ENCODE results near the gene PELO. TPM values are rescaled to one million over a fixed set of nuclear protein-coding genes. Genes with fewer than 3 reads are reported as not detected.

PELO gene
- total and polyA plus RNA-seq, 9 of the 15 experiments (the other 6 are each of a cell fraction or from before 2014, with no cell fraction given) = 5.8 to 14.6 (median 9.6) TPM

DNA sequence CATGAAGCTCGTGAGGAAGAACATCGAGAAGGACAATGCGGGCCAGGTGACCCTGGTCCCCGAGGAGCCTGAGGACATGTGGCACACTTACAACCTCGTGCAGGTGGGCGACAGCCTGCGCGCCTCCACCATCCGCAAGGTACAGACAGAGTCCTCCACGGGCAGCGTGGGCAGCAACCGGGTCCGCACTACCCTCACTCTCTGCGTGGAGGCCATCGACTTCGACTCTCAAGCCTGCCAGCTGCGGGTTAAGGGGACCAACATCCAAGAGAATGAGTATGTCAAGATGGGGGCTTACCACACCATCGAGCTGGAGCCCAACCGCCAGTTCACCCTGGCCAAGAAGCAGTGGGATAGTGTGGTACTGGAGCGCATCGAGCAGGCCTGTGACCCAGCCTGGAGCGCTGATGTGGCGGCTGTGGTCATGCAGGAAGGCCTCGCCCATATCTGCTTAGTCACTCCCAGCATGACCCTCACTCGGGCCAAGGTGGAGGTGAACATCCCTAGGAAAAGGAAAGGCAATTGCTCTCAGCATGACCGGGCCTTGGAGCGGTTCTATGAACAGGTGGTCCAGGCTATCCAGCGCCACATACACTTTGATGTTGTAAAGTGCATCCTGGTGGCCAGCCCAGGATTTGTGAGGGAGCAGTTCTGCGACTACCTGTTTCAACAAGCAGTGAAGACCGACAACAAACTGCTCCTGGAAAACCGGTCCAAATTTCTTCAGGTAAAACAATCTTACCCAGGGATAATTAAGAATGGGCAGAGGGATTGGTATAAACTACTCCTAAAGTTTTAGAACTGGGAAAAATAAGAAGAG, 12.9 kb downstream of the PELO start (continued):
- TF ChIP-seq, protein P1, sequence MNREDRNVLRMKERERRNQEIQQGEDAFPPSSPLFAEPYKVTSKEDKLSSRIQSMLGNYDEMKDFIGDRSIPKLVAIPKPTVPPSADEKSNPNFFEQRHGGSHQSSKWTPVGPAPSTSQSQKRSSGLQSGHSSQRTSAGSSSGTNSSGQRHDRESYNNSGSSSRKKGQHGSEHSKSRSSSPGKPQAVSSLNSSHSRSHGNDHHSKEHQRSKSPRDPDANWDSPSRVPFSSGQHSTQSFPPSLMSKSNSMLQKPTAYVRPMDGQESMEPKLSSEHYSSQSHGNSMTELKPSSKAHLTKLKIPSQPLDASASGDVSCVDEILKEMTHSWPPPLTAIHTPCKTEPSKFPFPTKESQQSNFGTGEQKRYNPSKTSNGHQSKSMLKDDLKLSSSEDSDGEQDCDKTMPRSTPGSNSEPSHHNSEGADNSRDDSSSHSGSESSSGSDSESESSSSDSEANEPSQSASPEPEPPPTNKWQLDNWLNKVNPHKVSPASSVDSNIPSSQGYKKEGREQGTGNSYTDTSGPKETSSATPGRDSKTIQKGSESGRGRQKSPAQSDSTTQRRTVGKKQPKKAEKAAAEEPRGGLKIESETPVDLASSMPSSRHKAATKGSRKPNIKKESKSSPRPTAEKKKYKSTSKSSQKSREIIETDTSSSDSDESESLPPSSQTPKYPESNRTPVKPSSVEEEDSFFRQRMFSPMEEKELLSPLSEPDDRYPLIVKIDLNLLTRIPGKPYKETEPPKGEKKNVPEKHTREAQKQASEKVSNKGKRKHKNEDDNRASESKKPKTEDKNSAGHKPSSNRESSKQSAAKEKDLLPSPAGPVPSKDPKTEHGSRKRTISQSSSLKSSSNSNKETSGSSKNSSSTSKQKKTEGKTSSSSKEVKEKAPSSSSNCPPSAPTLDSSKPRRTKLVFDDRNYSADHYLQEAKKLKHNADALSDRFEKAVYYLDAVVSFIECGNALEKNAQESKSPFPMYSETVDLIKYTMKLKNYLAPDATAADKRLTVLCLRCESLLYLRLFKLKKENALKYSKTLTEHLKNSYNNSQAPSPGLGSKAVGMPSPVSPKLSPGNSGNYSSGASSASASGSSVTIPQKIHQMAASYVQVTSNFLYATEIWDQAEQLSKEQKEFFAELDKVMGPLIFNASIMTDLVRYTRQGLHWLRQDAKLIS (CRISPR knock-in tag; IDR thresholded peaks at IDR 0.05) = no peak
- TF ChIP-seq TRIM24 (IDR thresholded peaks at IDR 0.05) = no peak
- TF ChIP-seq CBX1 (IDR thresholded peaks at IDR 0.05; ENCODE audit: low read depth) = 0 out of 2 replicates have a peak, but pooled peaks have one; percentile 17
- TF ChIP-seq SIRT6 (IDR thresholded peaks at IDR 0.05; ENCODE audit: low read depth, low read length) = no peak
- TF ChIP-seq TFAM (CRISPR knock-in tag; conservative IDR thresholded peaks at IDR 0.05) = no peak
- no peak for TF ChIP-seq HMG20A (CRISPR knock-in tag; conservative IDR thresholded peaks at IDR 0.05)
- no peak for TF ChIP-seq HDAC8 (tag; IDR thresholded peaks at IDR 0.05)
- no peak; a peak in 1 of 4 replicates for TF ChIP-seq MAZ (CRISPR knock-in tag; conservative IDR thresholded peaks at IDR 0.05 in 1 of 2, IDR thresholded peaks at IDR 0.05 in 1 of 2)
- TF ChIP-seq ZC3H8 (IDR thresholded peaks at IDR 0.05) = no peak
- TF ChIP-seq ZNF23 (CRISPR knock-in tag; IDR thresholded peaks at IDR 0.05) = no peak
- peak; percentile 48; the same call in 1 of the 2 replicates for TF ChIP-seq NFE2L1 (tag; IDR thresholded peaks at IDR 0.05; ENCODE audit: borderline replicate concordance, low read depth)
- TF ChIP-seq HNRNPK (IDR thresholded peaks at IDR 0.05; ENCODE audit: low read depth, low read length, poor library complexity, severe bottlenecking) = no peak
- TF ChIP-seq HNRNPUL1 (IDR thresholded peaks at IDR 0.05; ENCODE audit: low read length) = no peak
- TF ChIP-seq RBFOX2 (IDR thresholded peaks at IDR 0.05; ENCODE audit: low read depth, low read length) = peak; percentile 79
- no peak for TF ChIP-seq BRF1 (IDR thresholded peaks at IDR 0.05; ENCODE audit: borderline replicate concordance, extremely low read depth, insufficient read length)
- 0 out of 2 replicates have a peak, but pooled peaks have one; percentile 52 for TF ChIP-seq HDGF (IDR thresholded peaks at IDR 0.05)
- 0 out of 2 replicates have a peak, but pooled peaks have one; percentile 3 for TF ChIP-seq ZBTB9 (CRISPR knock-in tag; IDR thresholded peaks at IDR 0.05)
- TF ChIP-seq PHB (CRISPR knock-in tag; IDR thresholded peaks at IDR 0.05) = no peak
- TF ChIP-seq PRPF4 (IDR thresholded peaks at IDR 0.05; ENCODE audit: insufficient read depth, low read depth, low read length, poor library complexity, severe bottlenecking) = no peak
- TF ChIP-seq ZNF347 (CRISPR knock-in tag; IDR thresholded peaks at IDR 0.05; ENCODE audit: low read depth) = no peak
- TF ChIP-seq, protein P2, sequence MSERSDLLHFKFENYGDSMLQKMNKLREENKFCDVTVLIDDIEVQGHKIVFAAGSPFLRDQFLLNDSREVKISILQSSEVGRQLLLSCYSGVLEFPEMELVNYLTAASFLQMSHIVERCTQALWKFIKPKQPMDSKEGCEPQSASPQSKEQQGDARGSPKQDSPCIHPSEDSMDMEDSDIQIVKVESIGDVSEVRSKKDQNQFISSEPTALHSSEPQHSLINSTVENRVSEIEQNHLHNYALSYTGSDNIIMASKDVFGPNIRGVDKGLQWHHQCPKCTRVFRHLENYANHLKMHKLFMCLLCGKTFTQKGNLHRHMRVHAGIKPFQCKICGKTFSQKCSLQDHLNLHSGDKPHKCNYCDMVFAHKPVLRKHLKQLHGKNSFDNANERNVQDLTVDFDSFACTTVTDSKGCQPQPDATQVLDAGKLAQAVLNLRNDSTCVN (CRISPR knock-in tag; IDR thresholded peaks at IDR 0.05) = no peak
- no peak for TF ChIP-seq ZBED1 (IDR thresholded peaks at IDR 0.05)
- TF ChIP-seq HEY1 (CRISPR knock-in tag; IDR thresholded peaks at IDR 0.05; ENCODE audit: borderline replicate concordance) = no peak
- no peak for TF ChIP-seq OTX1 (CRISPR knock-in tag; IDR thresholded peaks at IDR 0.05)
